A549 (cell line): ENCODE results near the gene SLC23A3.

ENCODE experiments used
- CEBPB ChIP-seq, 2 experiments: fragments of >200 bp in 1 of 2; sonication (Bioruptor Twin) in 1 of 2; formaldehyde crosslinking in 1 of 2; IDR thresholded peaks; 2 replicates each; pipeline ENCODE4 v1.6.1; 2012 to 2016
- CTCF ChIP-seq: fragments of >200 bp; sonication (Bioruptor Twin); formaldehyde crosslinking; IDR thresholded peaks from 3 replicates; pipeline ENCODE4 v1.5.1; 2016
- FOSL2 ChIP-seq, 2 experiments: fragments of 450-650 bp in 1 of 2; fragments of >200 bp in 1 of 2; sonication (Bioruptor Twin) in 1 of 2; formaldehyde crosslinking; IDR thresholded peaks; 2 replicates each; pipeline versions ENCODE4 v1.5.0 to v1.6.1; 2016 to 2020; ENCODE audit warnings: mild to moderate bottlenecking in 1 of 2, moderate library complexity in 1 of 2
- JUN ChIP-seq, 2 experiments: fragments of >200 bp; sonication (Bioruptor Twin); formaldehyde crosslinking; IDR thresholded peaks; 2 replicates in 1 of 2; 3 replicates in 1 of 2; pipeline ENCODE4 v1.6.1; 2016 to 2017
- KDM5A ChIP-seq: fragments of 200-600 bp; sonication (generic); IDR thresholded peaks from 2 replicates; pipeline ENCODE4 v1.6.1; 2016; ENCODE audit warnings: antibody characterized with exemption, mild to moderate bottlenecking
- MAZ ChIP-seq: fragments of 150-350 bp; IDR thresholded peaks from 2 replicates; pipeline ENCODE4 v1.6.1; 2014; ENCODE audit warnings: antibody characterized with exemption, low read depth, low read length, borderline replicate concordance
- POLR2A ChIP-seq: IDR thresholded peaks from 2 replicates; pipeline ENCODE4 v1.6.1; 2012; ENCODE audit warnings: mild to moderate bottlenecking, low read length
- SMC3 ChIP-seq: fragments of >200 bp; sonication (Bioruptor Twin); formaldehyde crosslinking; IDR thresholded peaks from 3 replicates; pipeline ENCODE4 v1.6.1; 2018; ENCODE audit warnings: inconsistent platforms
- TF ChIP-seq, protein P1 (sequence below): fragments of 250-450 bp; sonication (Bioruptor Pico); IDR thresholded peaks from 2 replicates; pipeline ENCODE4 v1.5.0; 2021; ENCODE audit warnings: mild to moderate bottlenecking, moderate library complexity, borderline replicate concordance
- TF ChIP-seq, protein P2 (sequence below): fragments of 200-600 bp; sonication (generic); IDR thresholded peaks from 2 replicates; pipeline ENCODE4 v1.6.1; 2016; ENCODE audit warnings: antibody characterized with exemption, mild to moderate bottlenecking, moderate library complexity

DNA sequence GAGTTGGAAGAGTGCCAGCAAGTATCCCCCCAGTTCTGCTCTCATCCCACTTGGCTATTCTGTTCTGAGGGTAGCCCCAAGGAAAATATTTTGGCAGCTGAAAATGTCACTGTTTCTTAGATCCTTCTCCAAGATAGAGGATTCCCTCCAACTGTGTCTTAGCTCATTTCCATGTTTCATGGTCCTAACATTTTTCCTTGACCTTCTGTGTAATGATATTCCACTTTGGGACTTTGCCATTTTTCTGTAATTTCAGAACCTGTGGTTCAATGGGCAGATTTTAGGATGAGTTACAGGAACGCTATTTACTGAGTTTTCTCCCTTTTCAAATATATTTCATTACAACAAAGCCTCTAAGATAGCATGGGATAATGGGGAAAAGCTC, 44.0 kb downstream of the SLC23A3 start:
- TF ChIP-seq SMC3 = no peak
- no peak for TF ChIP-seq MAZ
- TF ChIP-seq, protein P1, sequence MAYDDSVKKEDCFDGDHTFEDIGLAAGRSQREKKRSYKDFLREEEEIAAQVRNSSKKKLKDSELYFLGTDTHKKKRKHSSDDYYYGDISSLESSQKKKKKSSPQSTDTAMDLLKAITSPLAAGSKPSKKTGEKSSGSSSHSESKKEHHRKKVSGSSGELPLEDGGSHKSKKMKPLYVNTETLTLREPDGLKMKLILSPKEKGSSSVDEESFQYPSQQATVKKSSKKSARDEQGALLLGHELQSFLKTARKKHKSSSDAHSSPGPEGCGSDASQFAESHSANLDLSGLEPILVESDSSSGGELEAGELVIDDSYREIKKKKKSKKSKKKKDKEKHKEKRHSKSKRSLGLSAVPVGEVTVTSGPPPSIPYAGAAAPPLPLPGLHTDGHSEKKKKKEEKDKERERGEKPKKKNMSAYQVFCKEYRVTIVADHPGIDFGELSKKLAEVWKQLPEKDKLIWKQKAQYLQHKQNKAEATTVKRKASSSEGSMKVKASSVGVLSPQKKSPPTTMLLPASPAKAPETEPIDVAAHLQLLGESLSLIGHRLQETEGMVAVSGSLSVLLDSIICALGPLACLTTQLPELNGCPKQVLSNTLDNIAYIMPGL (CRISPR knock-in tag) = no peak
- TF ChIP-seq POLR2A = no peak
- no peak for TF ChIP-seq KDM5A
- TF ChIP-seq, protein P2, sequence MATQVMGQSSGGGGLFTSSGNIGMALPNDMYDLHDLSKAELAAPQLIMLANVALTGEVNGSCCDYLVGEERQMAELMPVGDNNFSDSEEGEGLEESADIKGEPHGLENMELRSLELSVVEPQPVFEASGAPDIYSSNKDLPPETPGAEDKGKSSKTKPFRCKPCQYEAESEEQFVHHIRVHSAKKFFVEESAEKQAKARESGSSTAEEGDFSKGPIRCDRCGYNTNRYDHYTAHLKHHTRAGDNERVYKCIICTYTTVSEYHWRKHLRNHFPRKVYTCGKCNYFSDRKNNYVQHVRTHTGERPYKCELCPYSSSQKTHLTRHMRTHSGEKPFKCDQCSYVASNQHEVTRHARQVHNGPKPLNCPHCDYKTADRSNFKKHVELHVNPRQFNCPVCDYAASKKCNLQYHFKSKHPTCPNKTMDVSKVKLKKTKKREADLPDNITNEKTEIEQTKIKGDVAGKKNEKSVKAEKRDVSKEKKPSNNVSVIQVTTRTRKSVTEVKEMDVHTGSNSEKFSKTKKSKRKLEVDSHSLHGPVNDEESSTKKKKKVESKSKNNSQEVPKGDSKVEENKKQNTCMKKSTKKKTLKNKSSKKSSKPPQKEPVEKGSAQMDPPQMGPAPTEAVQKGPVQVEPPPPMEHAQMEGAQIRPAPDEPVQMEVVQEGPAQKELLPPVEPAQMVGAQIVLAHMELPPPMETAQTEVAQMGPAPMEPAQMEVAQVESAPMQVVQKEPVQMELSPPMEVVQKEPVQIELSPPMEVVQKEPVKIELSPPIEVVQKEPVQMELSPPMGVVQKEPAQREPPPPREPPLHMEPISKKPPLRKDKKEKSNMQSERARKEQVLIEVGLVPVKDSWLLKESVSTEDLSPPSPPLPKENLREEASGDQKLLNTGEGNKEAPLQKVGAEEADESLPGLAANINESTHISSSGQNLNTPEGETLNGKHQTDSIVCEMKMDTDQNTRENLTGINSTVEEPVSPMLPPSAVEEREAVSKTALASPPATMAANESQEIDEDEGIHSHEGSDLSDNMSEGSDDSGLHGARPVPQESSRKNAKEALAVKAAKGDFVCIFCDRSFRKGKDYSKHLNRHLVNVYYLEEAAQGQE = no peak
- TF ChIP-seq CTCF = no peak
- TF ChIP-seq FOSL2 (IDR thresholded peaks at IDR 0.05) = no peak
- TF ChIP-seq FOSL2 (CRISPR knock-in tag; IDR thresholded peaks at IDR 0.05) = no peak
- no peak for TF ChIP-seq CEBPB (IDR thresholded peaks at IDR 0.05)
- TF ChIP-seq JUN (IDR thresholded peaks at IDR 0.05) = no peak
